ENCODE data around the gene FAM162A.
"Not testable (repeated sequence)": the region's sequence is repeated elsewhere in the genome, so short reads cannot be mapped to it uniquely, and the experiment has no call there.

FAM162A gene

DNA sequence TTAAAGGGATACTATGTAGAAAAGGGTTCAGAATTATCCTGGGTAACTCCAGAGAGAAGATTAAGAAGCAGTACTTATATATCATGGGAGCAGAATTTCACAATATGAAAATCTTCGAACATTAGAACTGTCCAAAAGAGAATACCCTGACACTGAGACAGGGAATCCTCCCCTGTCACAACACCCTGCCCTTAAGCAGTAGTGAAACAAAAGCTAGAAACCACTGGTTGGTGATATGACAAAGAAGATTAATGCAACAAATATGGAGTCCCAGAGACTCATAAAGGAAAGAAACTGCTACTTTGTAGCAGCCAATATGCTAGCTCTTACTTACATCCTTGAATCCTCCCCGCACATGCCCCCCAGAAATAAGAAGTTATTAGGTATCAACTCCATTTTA is 19.5 kb upstream of the FAM162A start:
- no peak for ATAC-seq
- TF ChIP-seq GLIS3 (CRISPR knock-in tag; IDR thresholded peaks at IDR 0.05) (no peak), TOX (CRISPR knock-in tag; IDR thresholded peaks at IDR 0.05; ENCODE audit: borderline replicate concordance) (no peak)

- no peak for ATAC-seq
- TF ChIP-seq CSDC2 (CRISPR knock-in tag; IDR thresholded peaks at IDR 0.05) (no peak), ZFP30 (CRISPR knock-in tag; IDR thresholded peaks at IDR 0.05) (no peak), ZNF8 (CRISPR knock-in tag; IDR thresholded peaks at IDR 0.05) (no peak), GLIS3 (CRISPR knock-in tag; IDR thresholded peaks at IDR 0.05) (no peak), TSHZ2 (CRISPR knock-in tag; IDR thresholded peaks at IDR 0.05) (no peak), CSRNP3 (CRISPR knock-in tag; IDR thresholded peaks at IDR 0.05) (no peak), OSR1 (CRISPR knock-in tag; IDR thresholded peaks at IDR 0.05) (no peak), RARB (CRISPR knock-in tag; IDR thresholded peaks at IDR 0.05) (no peak)
Measured at GRCh38 chr3:122365073-122365472, 18.9 kb upstream of the FAM162A start.

GRCh38 chr3:122365582-122366378 is 18.2 kb upstream of the FAM162A start:
- not testable (repeated sequence) for ATAC-seq

GRCh38 chr3:122366379-122366749 is 17.6 kb upstream of the FAM162A start:
- no peak for TF ChIP-seq ZNF565 (CRISPR knock-in tag; conservative IDR thresholded peaks at IDR 0.05; ENCODE audit: low read depth)
- no peak for TF ChIP-seq ISL1 (CRISPR knock-in tag; IDR thresholded peaks at IDR 0.05)
- no peak for ATAC-seq

DNA sequence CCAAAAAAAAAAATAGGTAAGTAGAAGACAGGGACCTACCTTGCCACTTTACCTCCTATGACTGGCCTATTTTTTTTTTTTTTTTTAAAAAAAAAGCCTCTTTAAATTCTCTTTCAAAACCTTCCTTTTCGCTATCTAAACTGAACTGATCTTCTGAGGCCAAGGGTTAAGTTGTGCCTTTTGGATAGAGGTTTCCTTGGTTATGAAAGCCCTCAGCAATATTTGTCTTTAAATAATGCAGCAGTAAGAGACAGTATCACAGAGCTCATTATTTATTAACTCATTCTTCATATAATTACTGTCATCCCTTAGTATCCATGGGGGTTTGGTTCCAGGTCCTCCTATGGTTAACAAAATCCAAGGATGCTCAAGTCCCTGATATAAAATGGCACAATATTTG is 9.9 kb upstream of the FAM162A start:
- TF ChIP-seq ESRRG (CRISPR knock-in tag; IDR thresholded peaks at IDR 0.05) = no peak
- no peak for ATAC-seq

GRCh38 chr3:122377975-122378374 is 6.0 kb upstream of the FAM162A start:
- no peak for ATAC-seq
- no peak for TF ChIP-seq ARNTL (CRISPR knock-in tag; IDR thresholded peaks at IDR 0.05; ENCODE audit: borderline replicate concordance, low read depth)
- TF ChIP-seq ZFP3 (CRISPR knock-in tag; IDR thresholded peaks at IDR 0.05) = no peak
- no peak for TF ChIP-seq GLIS3 (CRISPR knock-in tag; IDR thresholded peaks at IDR 0.05)
- no peak for TF ChIP-seq ZC3H10 (CRISPR knock-in tag; IDR thresholded peaks at IDR 0.05)
- no peak for TF ChIP-seq TSHZ2 (CRISPR knock-in tag; IDR thresholded peaks at IDR 0.05)
- no peak for TF ChIP-seq POU6F1 (CRISPR knock-in tag; IDR thresholded peaks at IDR 0.05; ENCODE audit: borderline replicate concordance, low read depth)
- no peak for TF ChIP-seq ZNF70 (CRISPR knock-in tag; IDR thresholded peaks at IDR 0.05)
- no peak for TF ChIP-seq BACH2 (CRISPR knock-in tag; IDR thresholded peaks at IDR 0.05; ENCODE audit: borderline replicate concordance)
- no peak for TF ChIP-seq ISL1 (CRISPR knock-in tag; IDR thresholded peaks at IDR 0.05)
- TF ChIP-seq CSDC2 (CRISPR knock-in tag; IDR thresholded peaks at IDR 0.05) = no peak
- no peak for TF ChIP-seq ZFP30 (CRISPR knock-in tag; IDR thresholded peaks at IDR 0.05)
- no peak for TF ChIP-seq OSR1 (CRISPR knock-in tag; IDR thresholded peaks at IDR 0.05)
